SH-SY5Y (cell line): ENCODE results near the gene CDC25B.

Experiments
- GATA2 ChIP-seq: IDR thresholded peaks from 2 replicates; pipeline ENCODE4 v1.6.1; 2011; ENCODE audit warnings: mild to moderate bottlenecking, low read depth, low read length
- GATA3 ChIP-seq: IDR thresholded peaks from 2 replicates; pipeline ENCODE4 v1.6.1; 2011; ENCODE audit warnings: low read depth, mild to moderate bottlenecking, low read length, moderate library complexity

Gene CDC25B

GRCh38 chr20:3757268-3757667, 38.8 kb upstream of the CDC25B start:
- TF ChIP-seq GATA3, result no peak
- TF ChIP-seq GATA2, result no peak

DNA sequence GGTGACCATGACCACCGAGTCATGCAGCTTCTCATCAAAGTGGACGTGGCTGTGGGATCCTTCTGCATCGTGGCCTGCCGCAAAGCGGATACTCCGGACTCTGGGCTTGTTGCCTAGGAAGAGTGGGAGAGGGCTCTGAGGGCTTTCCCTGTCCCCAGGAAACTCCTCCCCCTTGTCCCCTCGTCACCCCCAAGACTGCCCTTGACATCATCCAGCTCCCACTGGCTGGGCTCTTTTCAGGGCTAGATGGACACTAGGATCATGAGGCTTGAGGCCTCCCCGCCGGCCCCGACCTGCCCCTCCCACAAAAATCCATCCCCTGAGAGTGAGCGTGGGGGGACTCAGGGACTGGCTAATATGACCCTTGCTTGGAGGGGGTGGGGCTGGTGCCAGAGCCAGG, 37.5 kb upstream of the CDC25B start:
- TF ChIP-seq GATA3 (no peak), GATA2 (no peak)

GRCh38 chr20:3759316-3759823, 36.7 kb upstream of the CDC25B start:
- TF ChIP-seq GATA2 (no peak), GATA3 (no peak)

DNA sequence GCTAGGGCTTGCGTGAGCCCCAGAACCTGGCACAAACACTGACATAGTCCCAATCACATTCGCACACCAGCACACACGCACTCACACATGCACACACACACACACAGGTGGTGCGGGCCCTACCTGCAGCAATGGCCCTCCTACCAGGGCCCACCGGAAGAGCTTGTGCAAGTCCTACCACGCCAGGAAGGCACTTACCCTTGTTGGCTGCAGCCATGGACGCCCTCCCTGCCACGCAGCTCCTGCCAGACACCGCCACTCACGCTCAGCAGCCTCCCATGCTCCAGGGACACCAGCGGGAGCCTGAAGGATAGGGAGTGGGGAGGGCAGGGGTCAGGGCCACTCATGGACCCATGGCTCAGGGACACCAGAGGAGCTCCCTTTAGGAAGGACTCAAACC, 36.2 kb upstream of the CDC25B start:
- TF ChIP-seq GATA2 (no peak), GATA3 (no peak)

DNA sequence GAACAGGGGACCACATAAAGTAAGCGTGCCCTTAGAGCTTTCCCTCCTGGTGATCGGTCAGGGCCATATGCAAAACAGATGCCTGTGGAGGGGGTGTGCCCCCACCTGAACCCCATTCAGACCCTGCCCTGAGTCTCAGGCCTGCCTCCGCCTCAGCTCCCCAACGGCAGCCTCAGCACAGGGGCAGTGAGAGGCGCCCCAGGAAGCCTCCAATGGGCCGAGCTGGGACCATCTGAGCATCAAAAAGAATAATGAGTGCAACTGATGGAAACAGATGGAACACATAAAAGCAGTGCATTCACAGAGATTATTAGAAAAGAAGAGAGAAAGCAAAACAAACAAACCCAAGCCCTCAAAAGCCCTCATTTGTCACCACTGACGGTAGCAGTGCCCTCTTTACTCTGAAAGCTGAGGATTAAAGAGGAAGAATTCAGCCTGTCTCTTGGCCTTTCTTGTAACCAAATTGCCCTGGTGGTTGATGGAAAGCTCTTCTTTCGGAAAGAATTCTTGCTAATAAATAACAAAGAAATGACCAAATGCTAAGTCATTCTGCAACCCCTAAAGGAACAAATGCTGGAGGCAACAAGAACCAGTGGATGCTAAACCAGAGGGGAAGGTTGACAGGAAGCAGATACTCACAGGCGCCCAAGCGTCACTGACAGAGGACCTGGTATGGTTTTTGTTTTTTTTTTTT, 35.3 kb upstream of the CDC25B start:
- no peak for TF ChIP-seq GATA2
- no peak for TF ChIP-seq GATA3

- no peak for TF ChIP-seq GATA2
- TF ChIP-seq GATA3, result no peak
Observed at GRCh38 chr20:3763671-3764601, 32.2 kb upstream of the CDC25B start.

- TF ChIP-seq GATA2 (no peak), GATA3 (no peak)
Observed at GRCh38 chr20:3764659-3765058, 31.5 kb upstream of the CDC25B start.

GRCh38 chr20:3765171-3765882, 30.8 kb upstream of the CDC25B start:
- TF ChIP-seq GATA3, result no peak
- TF ChIP-seq GATA2, result no peak

DNA sequence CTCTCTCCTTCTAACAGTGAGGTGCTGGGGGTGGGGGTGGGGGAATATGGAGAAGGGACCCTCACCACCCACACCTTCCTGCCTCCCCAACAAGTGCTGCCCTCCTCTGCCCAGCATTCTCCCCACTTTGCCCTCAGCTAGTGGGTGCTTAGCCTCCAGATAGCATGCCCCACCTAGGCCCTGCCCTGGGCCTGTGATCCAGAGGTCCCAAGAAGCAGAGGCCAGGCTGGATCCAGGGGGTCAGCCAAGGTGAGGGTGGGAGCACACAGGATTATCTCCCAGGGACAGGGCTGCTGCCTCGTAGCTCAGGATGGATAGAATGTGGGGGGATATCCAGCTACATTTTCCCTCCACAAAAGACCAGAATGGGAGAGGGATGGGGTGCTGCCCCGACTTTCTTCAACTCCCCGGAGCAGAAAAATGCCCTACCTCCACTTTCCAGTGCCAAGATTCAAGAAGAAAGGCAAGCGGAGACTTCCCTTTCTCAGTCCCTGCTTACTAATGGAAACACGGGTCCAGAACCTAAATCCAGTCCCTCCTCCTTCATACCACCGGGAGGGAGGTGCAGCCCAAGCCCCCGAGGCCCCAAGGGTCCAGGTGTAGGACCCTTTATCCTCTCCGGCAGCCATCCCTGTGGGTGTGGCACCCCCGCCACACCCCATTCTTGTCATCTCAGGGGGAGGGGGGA, 29.5 kb upstream of the CDC25B start:
- TF ChIP-seq GATA2, result no peak
- no peak for TF ChIP-seq GATA3

- no peak for TF ChIP-seq GATA3
- TF ChIP-seq GATA2, result no peak
Observed at GRCh38 chr20:3767110-3767426, 29.0 kb upstream of the CDC25B start.

GRCh38 chr20:3767427-3768341, 28.4 kb upstream of the CDC25B start, which contains the start of gene ADISSP:
TSS of gene ADISSP (minus strand) at chr20:3767753. CDS start at chr20:3760100, 7,653 bp downstream.
- no peak for TF ChIP-seq GATA3

DNA sequence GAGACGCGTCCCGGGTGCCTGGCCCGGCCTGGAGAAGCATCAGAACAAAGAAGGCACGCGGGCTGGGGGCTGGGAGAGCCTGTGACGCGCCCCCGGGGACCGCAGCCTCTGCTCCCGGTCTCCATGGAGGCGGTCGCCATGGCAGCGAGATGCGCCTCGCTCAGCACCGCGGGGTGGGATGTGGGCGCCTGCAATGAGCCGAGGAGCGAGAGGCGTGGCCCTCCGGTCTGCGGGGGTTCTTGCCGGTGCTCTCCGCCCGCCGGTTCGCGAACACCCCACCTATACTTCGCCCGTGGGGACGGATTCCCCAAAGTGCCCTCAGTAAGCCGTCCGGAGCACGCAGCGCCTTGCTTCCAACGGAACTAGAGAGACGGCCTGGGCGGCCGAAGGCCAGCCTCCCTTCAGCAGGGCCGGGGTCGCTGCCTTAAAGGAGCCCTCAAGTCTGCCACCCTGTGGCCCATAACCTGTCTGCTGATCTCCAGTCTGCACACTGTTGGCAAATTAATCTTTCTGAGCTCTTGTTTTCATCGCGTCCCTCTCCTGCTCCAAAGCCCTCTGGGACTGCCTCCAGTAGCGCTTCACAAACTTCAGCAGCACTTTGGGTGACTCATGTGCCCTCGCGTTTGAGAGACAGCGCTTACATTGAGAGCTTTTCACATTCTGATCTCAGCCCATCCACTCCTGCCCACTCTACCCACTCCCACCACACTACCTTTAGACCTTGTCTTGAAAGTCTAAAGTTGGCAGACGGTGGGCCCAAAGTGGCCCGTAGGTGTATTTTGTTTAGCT, 27.6 kb upstream of the CDC25B start:
- TF ChIP-seq GATA3 (no peak), GATA2 (no peak)
